Prostate gland (tissue), 2 donors: ENCODE measurements around the gene MAPKBP1. TPM values are rescaled to one million over a fixed set of nuclear protein-coding genes. Genes with fewer than 3 reads are reported as not detected.

Experiments
- DNase-seq: peaks from one replicate; pipeline ENCODE4 v3.0.0-alpha.2; 2019; ENCODE audit warnings: low spot score
- H3K27ac ChIP-seq, 2 donors: fragments of 200-600 bp; sonication (generic); 2 replicates each; pipeline ENCODE4 v1.5.1; 2017 to 2019
- H3K27me3 ChIP-seq: fragments of 200-600 bp; sonication (generic); replicated peaks from 2 replicates; pipeline ENCODE4 v1.5.1; 2019; ENCODE audit not compliant: insufficient read depth
- H3K36me3 ChIP-seq, 2 donors: fragments of 200-600 bp; sonication (generic); 1 replicate in 1 of 2; 2 replicates in 1 of 2; pipeline versions ENCODE4 v1.5.1 to v1.8.1; 2017 to 2019
- H3K4me1 ChIP-seq: fragments of 200-600 bp; sonication (generic); replicated peaks from 2 replicates; pipeline ENCODE4 v1.5.1; 2019
- H3K4me3 ChIP-seq, 2 donors: fragments of 200-600 bp; sonication (generic); 2 replicates each; pipeline ENCODE4 v1.5.1; 2017 to 2019
- H3K9me3 ChIP-seq: fragments of 200-600 bp; sonication (generic); 2 replicates; pipeline ENCODE4 v1.5.1; 2017
- POLR2A ChIP-seq: fragments of 450-650 bp; IDR thresholded peaks from one replicate; pipeline ENCODE4 v1.6.1; 2016; ENCODE audit warnings: antibody characterized with exemption, mild to moderate bottlenecking
- POLR2AphosphoS5 ChIP-seq: sonication (generic); formaldehyde crosslinking; IDR thresholded peaks from one replicate; pipeline ENCODE4 v1.6.1; 2017; ENCODE audit warnings: antibody characterized with exemption
- whole genome bisulfite sequencing: methylation state at CpG from one replicate; pipeline ENCODE4 v1.1.5; 2018; 5-methylcytosine and 5-hydroxymethylcytosine counted together
- intact Hi-C: fragments of 100-400 bp; cut with DNase I; formaldehyde crosslinking; loops from one replicate; pipeline ENCODE4 v1.14.2; 2022
- total RNA-seq, 2 donors: library from RNA; depleted of rRNA; stranded (reverse); fragments of >200 nt; gene quantifications; one replicate each; pipeline ENCODE4 v1.1.0, GENCODE V29; 2016
- TF ChIP-seq, protein P1 (sequence below), 4 experiments: fragments of 200-600 bp in 2 of 4; fragments of 450-650 bp in 2 of 4; sonication (generic) in 2 of 4; IDR thresholded peaks; 1 replicate in 3 of 4; 2 replicates in 1 of 4; pipeline ENCODE4 v1.5.1; 2016 to 2019; ENCODE audit warnings: antibody characterized with exemption in 4 of 4, mild to moderate bottlenecking in 2 of 4, moderate library complexity in 2 of 4

MAPKBP1 gene
- total RNA-seq, 2 donors from 2014 or later = 17.4 to 62.8 TPM

DNA sequence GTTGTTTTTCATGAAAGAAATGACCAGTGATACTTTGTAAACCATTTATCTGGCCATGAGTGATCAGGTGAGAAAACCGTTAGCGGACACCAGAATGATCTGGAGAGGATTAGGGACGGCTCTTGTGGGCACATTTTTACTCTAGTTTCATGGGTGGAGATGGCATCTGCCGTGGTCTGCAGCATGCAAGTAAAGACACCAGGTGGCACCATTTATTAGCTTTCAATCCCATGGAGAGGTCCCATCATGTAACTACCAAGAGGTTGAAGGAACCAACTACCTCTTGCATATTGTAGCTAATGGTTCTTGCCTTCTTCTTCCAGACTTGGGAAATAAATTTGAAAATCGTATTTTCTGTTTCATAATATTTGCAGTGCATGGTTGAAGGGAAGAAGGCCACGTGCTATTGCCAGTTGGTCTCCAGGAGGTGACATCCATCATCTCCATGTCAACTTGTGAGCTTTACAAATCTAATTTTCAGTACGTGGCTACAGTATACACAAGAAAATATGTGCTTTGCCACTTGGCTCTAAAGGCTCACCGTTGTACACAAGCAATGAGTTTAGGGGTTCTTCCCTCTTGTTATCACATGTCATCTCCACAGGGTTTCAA lies 1.5 kb upstream of the MAPKBP1 start:
- intact Hi-C loops = loop anchor here (10.0 kb wide), 1 partner anchor 132 kb away; no protein-coding TSS in a partner anchor
- 58% methylated on average over 8 of the region's 8 CpGs for WGBS
- H3K27me3 ChIP-seq = no peaks in the 10 kb centered on the region
- no peaks in the 10 kb centered on the region for H3K9me3 ChIP-seq
- no peak overlapping the region for H3K27ac ChIP-seq
- TF ChIP-seq POLR2AphosphoS5 (peak; percentile 50), POLR2A (no peak)
- TF ChIP-seq, protein P1, sequence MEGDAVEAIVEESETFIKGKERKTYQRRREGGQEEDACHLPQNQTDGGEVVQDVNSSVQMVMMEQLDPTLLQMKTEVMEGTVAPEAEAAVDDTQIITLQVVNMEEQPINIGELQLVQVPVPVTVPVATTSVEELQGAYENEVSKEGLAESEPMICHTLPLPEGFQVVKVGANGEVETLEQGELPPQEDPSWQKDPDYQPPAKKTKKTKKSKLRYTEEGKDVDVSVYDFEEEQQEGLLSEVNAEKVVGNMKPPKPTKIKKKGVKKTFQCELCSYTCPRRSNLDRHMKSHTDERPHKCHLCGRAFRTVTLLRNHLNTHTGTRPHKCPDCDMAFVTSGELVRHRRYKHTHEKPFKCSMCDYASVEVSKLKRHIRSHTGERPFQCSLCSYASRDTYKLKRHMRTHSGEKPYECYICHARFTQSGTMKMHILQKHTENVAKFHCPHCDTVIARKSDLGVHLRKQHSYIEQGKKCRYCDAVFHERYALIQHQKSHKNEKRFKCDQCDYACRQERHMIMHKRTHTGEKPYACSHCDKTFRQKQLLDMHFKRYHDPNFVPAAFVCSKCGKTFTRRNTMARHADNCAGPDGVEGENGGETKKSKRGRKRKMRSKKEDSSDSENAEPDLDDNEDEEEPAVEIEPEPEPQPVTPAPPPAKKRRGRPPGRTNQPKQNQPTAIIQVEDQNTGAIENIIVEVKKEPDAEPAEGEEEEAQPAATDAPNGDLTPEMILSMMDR (IDR thresholded peaks at IDR 0.05) = peak in 3 of 4 experiments; percentile 57 to 88 (median 80)
- no peaks in the 10 kb centered on the region for H3K36me3 ChIP-seq
- no peak overlapping the region for H3K4me3 ChIP-seq
- peak; percentile 54 for DNase-seq
- H3K4me1 ChIP-seq = no peaks in the 10 kb centered on the region

DNA sequence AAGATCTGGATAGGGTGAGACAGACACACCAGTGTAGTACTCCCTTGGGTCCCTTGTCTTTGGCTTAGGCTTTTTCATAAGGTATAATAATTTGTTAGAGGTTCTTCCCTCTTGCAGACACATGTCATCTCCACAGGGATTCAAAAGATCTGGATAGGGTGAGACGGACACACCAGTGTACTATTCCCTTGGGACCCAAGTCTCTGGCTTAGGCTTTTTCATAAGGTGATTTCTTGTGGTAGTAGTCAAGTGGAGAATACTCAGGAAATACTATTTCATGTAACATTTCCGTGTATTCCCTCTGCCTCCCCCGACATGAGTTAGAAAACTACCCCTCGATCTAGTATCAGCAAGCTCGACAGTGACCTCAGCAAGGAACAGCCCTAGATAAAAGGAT lies 954 bp upstream of the MAPKBP1 start:
- 36% methylated on average over 5 of the region's 5 CpGs for WGBS
- no peaks in the 10 kb centered on the region for H3K36me3 ChIP-seq
- H3K27me3 ChIP-seq = no peaks in the 10 kb centered on the region
- DNase-seq = no peak
- H3K4me3 ChIP-seq = no peak overlapping the region
- TF ChIP-seq, protein P1 (IDR thresholded peaks at IDR 0.05) = no peak
- no peak for TF ChIP-seq POLR2AphosphoS5
- no peak for TF ChIP-seq POLR2A
- H3K27ac ChIP-seq = peak overlapping the region; percentile 77
- H3K4me1 ChIP-seq = no peaks in the 10 kb centered on the region
- intact Hi-C loops = loop anchor here (10.0 kb wide), 1 partner anchor 131 kb away; no protein-coding TSS in a partner anchor
- no peaks in the 10 kb centered on the region for H3K9me3 ChIP-seq

DNA sequence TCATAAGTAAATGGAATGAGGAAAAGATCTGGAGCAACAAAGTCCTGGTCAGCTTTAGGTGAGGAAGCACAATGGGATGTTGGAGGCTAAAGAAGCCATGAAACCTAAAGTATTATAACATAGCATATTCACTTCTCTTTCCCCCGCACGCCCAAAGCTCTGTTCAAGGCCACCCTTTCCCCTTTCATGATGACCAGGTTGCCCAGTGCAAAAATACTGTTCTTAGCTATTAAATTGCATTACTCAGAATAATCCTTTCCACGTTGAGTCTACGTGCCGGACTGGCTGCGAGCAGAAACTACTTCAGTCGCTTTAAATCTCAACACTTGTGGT lies 589 bp upstream of the MAPKBP1 start:
- peak overlapping the region; percentile 58 to 73 for H3K4me3 ChIP-seq
- no peaks in the 10 kb centered on the region for H3K36me3 ChIP-seq
- intact Hi-C loops = loop anchor here (1.0 to 10.0 kb wide), 3 partner anchors 38 to 131 kb away; partner anchors contain the start of gene JMJD7
- H3K4me1 ChIP-seq = no peaks in the 10 kb centered on the region
- no peaks in the 10 kb centered on the region for H3K27me3 ChIP-seq
- DNase-seq = no peak
- peak overlapping the region; percentile 77 for H3K27ac ChIP-seq
- H3K9me3 ChIP-seq = no peaks in the 10 kb centered on the region
- TF ChIP-seq POLR2AphosphoS5 = no peak
- no peak for TF ChIP-seq POLR2A
- TF ChIP-seq, protein P1 (IDR thresholded peaks at IDR 0.05) = no peak
- 10% methylated on average over 7 of the region's 7 CpGs for WGBS

DNA sequence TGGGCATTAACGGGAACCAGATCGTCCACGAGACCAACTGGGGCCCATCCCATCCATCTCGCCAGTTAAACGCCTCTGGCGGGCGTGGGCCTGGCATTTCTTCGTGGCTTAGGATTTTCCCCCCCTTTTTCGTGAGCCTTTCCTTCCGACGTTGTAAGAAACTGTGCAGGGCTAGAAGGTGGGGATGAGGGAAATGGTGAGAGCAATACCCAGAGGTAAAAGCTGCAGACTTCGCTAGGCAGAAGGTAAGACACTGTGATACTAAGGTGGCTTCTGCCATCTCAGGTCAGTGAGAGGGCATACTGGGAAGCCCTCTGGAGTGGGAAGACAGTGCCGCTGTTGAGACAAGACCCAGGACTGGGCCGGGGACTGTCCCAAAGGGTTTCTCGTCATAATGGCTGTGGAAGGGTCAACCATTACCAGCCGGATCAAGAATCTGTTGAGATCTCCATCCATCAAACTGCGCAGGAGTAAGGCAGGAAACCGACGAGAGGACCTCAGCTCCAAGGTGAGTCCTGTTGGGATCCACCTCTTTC lies 666 bp downstream of the MAPKBP1 start:
- DNase-seq = no peak
- WGBS = 6% methylated on average over 19 of the region's 19 CpGs
- Histone ChIP-seq H3K27ac (peak overlapping the region; percentile 77), H3K36me3 (no peaks in the 10 kb centered on the region), H3K4me3 (peak overlapping the region; percentile 58 to 73), H3K9me3 (no peaks in the 10 kb centered on the region), H3K4me1 (no peaks in the 10 kb centered on the region), H3K27me3 (no peaks in the 10 kb centered on the region)
- intact Hi-C loops = loop anchor here (1.0 to 10.0 kb wide), 3 partner anchors 36 to 130 kb away; partner anchors contain the start of gene JMJD7
- TF ChIP-seq POLR2AphosphoS5 (no peak), POLR2A (no peak)
- TF ChIP-seq, protein P1 (IDR thresholded peaks at IDR 0.05) = no peak

DNA sequence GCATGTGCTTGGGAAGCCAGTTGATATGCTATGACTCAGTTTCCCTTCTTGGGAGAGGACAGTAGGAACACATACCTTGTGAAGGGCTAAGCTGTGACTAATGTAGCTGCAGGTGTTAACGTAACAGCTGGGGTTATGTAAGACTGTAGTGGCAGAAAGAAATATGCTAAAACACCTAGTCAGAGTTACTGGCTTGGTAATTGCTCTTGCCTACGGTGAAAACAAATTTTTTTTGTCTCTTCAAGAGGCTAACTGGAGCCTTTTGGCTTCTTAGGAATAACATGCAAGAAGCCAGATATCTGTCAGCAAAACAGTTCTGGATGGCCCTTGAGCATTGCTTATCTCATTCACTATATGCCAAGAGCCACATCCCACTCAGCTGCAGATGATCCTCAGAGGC lies 1.4 kb downstream of the MAPKBP1 start:
- peak overlapping the region; percentile 58 to 73 for H3K4me3 ChIP-seq
- no peaks in the 10 kb centered on the region for H3K27me3 ChIP-seq
- H3K4me1 ChIP-seq = no peaks in the 10 kb centered on the region
- 23% methylated on average over 2 of the region's 2 CpGs for WGBS
- no peak overlapping the region for H3K27ac ChIP-seq
- no peaks in the 10 kb centered on the region for H3K9me3 ChIP-seq
- no peak for TF ChIP-seq POLR2AphosphoS5
- TF ChIP-seq, protein P1 (IDR thresholded peaks at IDR 0.05) = no peak
- no peaks in the 10 kb centered on the region for H3K36me3 ChIP-seq
- no peak for DNase-seq
- intact Hi-C loops = loop anchor here (10.0 kb wide), 1 partner anchor 129 kb away; no protein-coding TSS in a partner anchor
